Smooth muscle cell (in vitro differentiated cells): Measurements from ENCODE around the gene ZC3H7B. TPM values are rescaled to one million over a fixed set of nuclear protein-coding genes. Genes with fewer than 3 reads are reported as not detected.

ENCODE experiments used
- DNase-seq: peaks from one replicate; lab custom pipeline; 2025; ENCODE audit not compliant: unreplicated experiment; lab: John Stamatoyannopoulos, UW
- H2AFZ ChIP-seq: fragments of 200-600 bp; sonication (generic); 2 replicates; pipeline ENCODE4 v1.6.0; 2016; ENCODE audit warnings: antibody characterized with exemption, low read depth, mild to moderate bottlenecking
- H3F3A ChIP-seq: fragments of 200-600 bp; sonication (generic); 2 replicates; pipeline ENCODE4 v1.6.0; 2017; ENCODE audit warnings: antibody characterized with exemption, low read depth
- H3K27ac ChIP-seq: fragments of 200-600 bp; sonication (generic); 2 replicates; pipeline ENCODE4 v1.5.1; 2016; ENCODE audit warnings: low read depth, mild to moderate bottlenecking
- H3K27me3 ChIP-seq: fragments of 200-600 bp; sonication (generic); 2 replicates; pipeline ENCODE4 v1.6.1; 2016; ENCODE audit warnings: low read depth, mild to moderate bottlenecking
- H3K36me3 ChIP-seq: fragments of 200-600 bp; sonication (generic); 2 replicates; pipeline ENCODE4 v1.5.1; 2016; ENCODE audit warnings: low read depth
- H3K4me1 ChIP-seq: fragments of 200-600 bp; sonication (generic); 2 replicates; pipeline ENCODE4 v1.5.1; 2016; ENCODE audit warnings: low read depth
- H3K4me2 ChIP-seq: fragments of 200-600 bp; sonication (generic); 2 replicates; pipeline ENCODE4 v1.6.0; 2016; ENCODE audit warnings: mild to moderate bottlenecking
- H3K4me3 ChIP-seq: fragments of 200-600 bp; sonication (generic); 2 replicates; pipeline ENCODE4 v1.5.1; 2016; ENCODE audit warnings: mild to moderate bottlenecking
- H3K79me2 ChIP-seq: fragments of 200-600 bp; sonication (generic); 2 replicates; pipeline ENCODE4 v1.6.0; 2016; ENCODE audit warnings: low read depth, mild to moderate bottlenecking
- H3K9ac ChIP-seq: fragments of 200-600 bp; sonication (generic); 2 replicates; pipeline ENCODE4 v1.6.0; 2016; ENCODE audit warnings: low read depth
- H3K9me3 ChIP-seq: fragments of 200-600 bp; sonication (generic); replicated peaks from 2 replicates; pipeline ENCODE4 v1.5.1; 2016; ENCODE audit warnings: low read depth
- H4K20me1 ChIP-seq: fragments of 200-600 bp; sonication (generic); 2 replicates; pipeline ENCODE4 v1.6.0; 2016; ENCODE audit warnings: low read depth
- WGBS: methylation state at CpG from one replicate; pipeline ENCODE4 v1.1.7; 2016; ENCODE audit warnings: low lambda C conversion rate; 5-methylcytosine and 5-hydroxymethylcytosine counted together
- polyA plus RNA-seq: library from polyadenylated mRNA; unstranded; fragments of >200 nt; fragmentation: Nextera tagmentation; extraction: Ambion mirVana; gene quantifications from 2 replicates; pipeline ENCODE4 v1.2.1, GENCODE V29; 2016
- total RNA-seq: library from RNA; depleted of rRNA; stranded (reverse); fragments of >200 nt; gene quantifications from 2 replicates; pipeline ENCODE4 v1.2.3, GENCODE V29; 2014
- TF ChIP-seq, protein P1 (sequence below): fragments of 200-600 bp; sonication (generic); IDR thresholded peaks from 2 replicates; pipeline ENCODE4 v1.5.1; 2017; ENCODE audit warnings: borderline replicate concordance, mild to moderate bottlenecking, antibody characterized with exemption; ENCODE audit not compliant: insufficient read depth, poor library complexity, severe bottlenecking

The ZC3H7B gene
- total and polyA plus RNA-seq, 2 experiments from 2014 or later = 3.7 to 20.6 TPM

DNA sequence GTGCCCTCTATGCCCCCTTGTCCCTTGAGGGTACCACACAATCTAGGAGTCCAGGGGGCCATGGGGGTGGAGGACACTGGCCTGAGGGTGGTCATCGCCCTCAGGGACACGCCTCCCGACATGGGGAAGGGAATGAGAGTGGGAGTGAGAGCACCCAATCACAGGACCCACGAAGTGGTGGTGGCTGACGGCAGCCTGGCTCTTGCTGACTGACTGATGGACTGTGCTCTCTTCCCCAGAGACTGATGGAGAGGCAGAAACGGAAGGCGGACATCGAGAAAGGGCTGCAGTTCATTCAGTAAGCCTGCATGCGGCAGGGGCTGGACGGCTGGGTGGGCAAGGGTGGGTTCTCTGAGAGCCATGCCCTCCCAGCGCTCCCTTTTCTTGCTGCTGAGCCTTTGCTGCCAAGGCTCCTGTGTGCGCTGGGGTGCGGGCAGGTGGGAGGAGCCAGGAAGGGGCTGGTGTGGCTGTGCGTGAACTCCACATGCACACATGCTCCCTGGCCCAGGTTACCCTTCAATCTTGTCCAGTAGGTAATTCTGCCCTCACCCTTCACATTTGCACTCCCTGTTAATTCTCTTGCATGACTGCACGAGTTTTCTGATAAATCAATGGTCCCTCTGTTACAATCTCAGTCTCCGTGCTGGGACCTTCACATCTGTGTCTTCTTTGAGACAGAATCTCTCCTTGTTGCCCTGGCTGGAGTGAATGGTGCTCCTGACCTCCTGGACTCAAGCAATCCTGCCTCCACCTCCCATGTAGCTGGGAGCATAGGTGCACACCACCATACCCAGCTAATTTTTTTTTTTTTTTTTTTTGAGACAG, 19.3 kb downstream of the ZC3H7B start:
- Histone ChIP-seq H3K4me3 (no peak overlapping the region), H4K20me1 (peaks cover 39% of the 10 kb centered on the region), H3K27ac (no peak overlapping the region), H3K9ac (no peak overlapping the region), H3K36me3 (peaks cover 3% of the 10 kb centered on the region), H3K4me2 (no peak overlapping the region), H3K4me1 (no peaks in the 10 kb centered on the region), H2AFZ (no peak overlapping the region), H3K27me3 (no peaks in the 10 kb centered on the region), H3K9me3 (no peaks in the 10 kb centered on the region), H3F3A (no peaks in the 10 kb centered on the region), H3K79me2 (peaks cover 16% of the 10 kb centered on the region)
- TF ChIP-seq, protein P1, sequence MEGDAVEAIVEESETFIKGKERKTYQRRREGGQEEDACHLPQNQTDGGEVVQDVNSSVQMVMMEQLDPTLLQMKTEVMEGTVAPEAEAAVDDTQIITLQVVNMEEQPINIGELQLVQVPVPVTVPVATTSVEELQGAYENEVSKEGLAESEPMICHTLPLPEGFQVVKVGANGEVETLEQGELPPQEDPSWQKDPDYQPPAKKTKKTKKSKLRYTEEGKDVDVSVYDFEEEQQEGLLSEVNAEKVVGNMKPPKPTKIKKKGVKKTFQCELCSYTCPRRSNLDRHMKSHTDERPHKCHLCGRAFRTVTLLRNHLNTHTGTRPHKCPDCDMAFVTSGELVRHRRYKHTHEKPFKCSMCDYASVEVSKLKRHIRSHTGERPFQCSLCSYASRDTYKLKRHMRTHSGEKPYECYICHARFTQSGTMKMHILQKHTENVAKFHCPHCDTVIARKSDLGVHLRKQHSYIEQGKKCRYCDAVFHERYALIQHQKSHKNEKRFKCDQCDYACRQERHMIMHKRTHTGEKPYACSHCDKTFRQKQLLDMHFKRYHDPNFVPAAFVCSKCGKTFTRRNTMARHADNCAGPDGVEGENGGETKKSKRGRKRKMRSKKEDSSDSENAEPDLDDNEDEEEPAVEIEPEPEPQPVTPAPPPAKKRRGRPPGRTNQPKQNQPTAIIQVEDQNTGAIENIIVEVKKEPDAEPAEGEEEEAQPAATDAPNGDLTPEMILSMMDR = no peak
- 98% methylated on average over 16 of the region's 16 CpGs for WGBS
- DNase-seq = no peak

DNA sequence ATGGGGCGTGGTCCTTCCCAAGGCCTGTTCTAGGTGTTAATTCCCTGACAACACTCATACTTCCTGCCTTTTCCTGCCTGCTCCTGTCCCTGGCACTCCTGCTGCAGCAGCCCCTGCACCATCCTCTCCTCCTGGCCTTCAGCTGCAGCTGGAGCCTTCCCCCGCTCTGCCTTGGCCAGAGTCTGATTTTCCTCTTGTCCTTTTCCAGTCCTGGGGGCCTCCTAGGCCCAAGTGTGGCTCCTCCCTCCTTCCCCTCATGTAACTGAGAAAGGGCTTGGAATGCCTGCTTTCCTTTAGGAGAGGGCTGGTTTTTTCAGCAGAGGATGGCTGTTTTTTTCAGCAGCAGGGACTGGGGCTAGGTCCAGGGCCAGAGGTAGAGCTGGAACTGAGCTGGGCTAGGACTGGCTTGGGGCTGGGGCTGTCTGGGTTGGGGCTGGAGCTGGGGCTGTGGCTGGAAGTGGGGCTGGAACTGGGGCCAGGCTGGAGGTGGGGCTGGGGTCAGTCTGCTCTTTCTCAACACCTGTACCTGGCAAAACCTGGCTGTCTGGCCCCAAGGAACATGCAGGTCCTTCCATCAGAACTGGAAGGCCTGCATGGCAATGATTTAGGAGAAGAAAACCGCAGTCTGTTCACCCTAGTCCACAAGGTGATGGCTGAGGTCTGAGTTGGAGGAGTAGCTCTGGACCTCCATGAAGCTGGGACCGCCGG, 23.6 kb downstream of the ZC3H7B start:
- H2AFZ ChIP-seq = no peak overlapping the region
- no peak for DNase-seq
- no peaks in the 10 kb centered on the region for H3F3A ChIP-seq
- no peak overlapping the region for H3K4me2 ChIP-seq
- no peaks in the 10 kb centered on the region for H3K4me1 ChIP-seq
- no peak overlapping the region for H3K9ac ChIP-seq
- no peak overlapping the region for H3K27ac ChIP-seq
- H3K27me3 ChIP-seq = no peaks in the 10 kb centered on the region
- WGBS = 96% methylated on average over 5 of the region's 5 CpGs
- H3K79me2 ChIP-seq = no peaks in the 10 kb centered on the region
- no peak overlapping the region for H3K4me3 ChIP-seq
- no peaks in the 10 kb centered on the region for H3K9me3 ChIP-seq
- TF ChIP-seq, protein P1 = no peak
- peaks cover 12% of the 10 kb centered on the region for H4K20me1 ChIP-seq
- H3K36me3 ChIP-seq = peaks cover 3% of the 10 kb centered on the region

DNA sequence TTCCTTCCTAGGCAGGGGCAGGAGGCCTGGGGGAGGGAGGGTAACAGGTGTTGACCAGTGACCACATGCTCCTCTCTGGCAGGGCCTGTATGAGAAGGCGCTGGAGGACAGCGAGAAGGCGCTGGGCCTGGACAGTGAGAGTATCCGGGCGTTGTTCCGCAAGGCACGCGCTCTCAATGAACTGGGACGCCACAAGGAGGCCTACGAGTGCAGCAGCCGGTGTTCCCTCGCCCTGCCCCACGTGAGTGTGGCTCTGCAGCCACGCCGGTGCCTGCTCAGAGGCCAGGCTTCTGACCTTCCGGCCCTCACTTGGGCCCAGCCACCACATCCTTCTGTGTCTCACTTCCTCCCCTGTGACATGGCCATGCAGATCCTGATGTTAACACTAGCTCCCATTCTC, 25.8 kb downstream of the ZC3H7B start:
- DNase-seq = no peak
- no peaks in the 10 kb centered on the region for H3K79me2 ChIP-seq
- H3K4me1 ChIP-seq = no peaks in the 10 kb centered on the region
- H4K20me1 ChIP-seq = peaks cover 6% of the 10 kb centered on the region
- no peaks in the 10 kb centered on the region for H3K27me3 ChIP-seq
- H3K36me3 ChIP-seq = peaks cover 3% of the 10 kb centered on the region
- no peaks in the 10 kb centered on the region for H3F3A ChIP-seq
- no peaks in the 10 kb centered on the region for H3K9me3 ChIP-seq
- H3K4me2 ChIP-seq = no peak overlapping the region
- H3K9ac ChIP-seq = no peak overlapping the region
- H3K4me3 ChIP-seq = no peak overlapping the region
- no peak overlapping the region for H2AFZ ChIP-seq
- 96% methylated on average over 11 of the region's 16 CpGs for WGBS
- TF ChIP-seq, protein P1 = no peak
- H3K27ac ChIP-seq = no peak overlapping the region
